Erythroblast (primary cell): ENCODE data around the gene LPCAT2.

Source experiments
- GATA1 ChIP-seq: IDR thresholded peaks from 2 replicates; pipeline ENCODE4 v1.6.1; 2011; ENCODE audit warnings: low read depth, mild to moderate bottlenecking, control low read depth, low read length, moderate library complexity
- POLR2A ChIP-seq: IDR thresholded peaks from 2 replicates; pipeline ENCODE4 v1.6.1; 2011; ENCODE audit warnings: mild to moderate bottlenecking, low read length

- TF ChIP-seq POLR2A (no peak), GATA1 (no peak)
Measured at GRCh38 chr16:55513616-55514015, 4.7 kb downstream of the LPCAT2 start.
